ENCODE data around the gene FCGBP.
A peak's percentile ranks its signal among the peaks of the same experiment; 100 is the strongest.
"Not testable (repeated sequence)": the region's sequence is repeated elsewhere in the genome, so short reads cannot be mapped to it uniquely, and the experiment has no call there.

Gene FCGBP

DNA sequence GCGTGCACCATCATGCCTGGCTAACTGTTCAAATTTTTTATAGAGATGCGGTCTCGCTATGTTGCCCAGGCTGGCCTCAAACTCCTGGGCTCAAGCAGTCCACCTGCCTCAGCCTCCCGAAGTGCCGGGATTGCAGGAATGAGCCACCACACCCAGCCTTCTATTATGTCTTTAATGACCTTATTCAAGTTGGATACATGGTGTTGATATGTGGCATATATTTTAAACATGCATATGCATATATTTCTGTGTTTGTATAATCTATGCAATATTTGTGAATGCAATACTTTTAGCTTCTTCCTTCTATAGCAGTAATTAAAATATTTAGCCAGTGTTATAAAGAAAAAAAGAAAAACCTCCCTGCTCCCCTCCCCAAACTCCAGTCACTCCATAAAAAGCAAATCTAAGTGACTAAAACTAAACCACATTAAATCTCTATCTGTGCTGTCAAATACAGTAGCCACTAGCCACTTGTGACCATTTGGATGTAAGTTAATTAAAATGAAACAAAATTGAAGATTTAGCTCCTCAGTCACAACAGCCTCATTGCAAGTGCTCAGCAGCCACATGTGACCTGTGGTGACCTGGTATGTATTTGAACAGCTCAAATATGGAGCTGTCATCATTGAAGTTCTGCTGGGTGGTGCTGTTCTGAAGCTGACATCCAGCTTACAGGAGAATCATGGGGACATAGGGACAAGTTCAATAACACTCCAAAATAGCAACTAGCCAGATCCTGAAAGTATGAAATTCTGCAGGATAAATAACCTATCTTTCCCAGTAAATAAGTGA is 27.4 kb downstream of the FCGBP start:
- in situ Hi-C loops (cut with MboI; ENCODE audit: low sequenced_read_pairs, unreplicated experiment), result no loop called here
- TF ChIP-seq, protein P1, sequence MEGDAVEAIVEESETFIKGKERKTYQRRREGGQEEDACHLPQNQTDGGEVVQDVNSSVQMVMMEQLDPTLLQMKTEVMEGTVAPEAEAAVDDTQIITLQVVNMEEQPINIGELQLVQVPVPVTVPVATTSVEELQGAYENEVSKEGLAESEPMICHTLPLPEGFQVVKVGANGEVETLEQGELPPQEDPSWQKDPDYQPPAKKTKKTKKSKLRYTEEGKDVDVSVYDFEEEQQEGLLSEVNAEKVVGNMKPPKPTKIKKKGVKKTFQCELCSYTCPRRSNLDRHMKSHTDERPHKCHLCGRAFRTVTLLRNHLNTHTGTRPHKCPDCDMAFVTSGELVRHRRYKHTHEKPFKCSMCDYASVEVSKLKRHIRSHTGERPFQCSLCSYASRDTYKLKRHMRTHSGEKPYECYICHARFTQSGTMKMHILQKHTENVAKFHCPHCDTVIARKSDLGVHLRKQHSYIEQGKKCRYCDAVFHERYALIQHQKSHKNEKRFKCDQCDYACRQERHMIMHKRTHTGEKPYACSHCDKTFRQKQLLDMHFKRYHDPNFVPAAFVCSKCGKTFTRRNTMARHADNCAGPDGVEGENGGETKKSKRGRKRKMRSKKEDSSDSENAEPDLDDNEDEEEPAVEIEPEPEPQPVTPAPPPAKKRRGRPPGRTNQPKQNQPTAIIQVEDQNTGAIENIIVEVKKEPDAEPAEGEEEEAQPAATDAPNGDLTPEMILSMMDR (IDR thresholded peaks at IDR 0.05; ENCODE audit: borderline replicate concordance, control extremely low read depth, extremely low read depth, insufficient read depth, missing control alignments), result no peak
- no peak for DNase-seq (ENCODE audit: low spot score)

- DNase-seq (ENCODE audit: low spot score), result no peak
- in situ Hi-C loops (cut with MboI; ENCODE audit: low sequenced_read_pairs, unreplicated experiment), result no loop called here
- TF ChIP-seq, protein P1 (IDR thresholded peaks at IDR 0.05; ENCODE audit: borderline replicate concordance, control extremely low read depth, extremely low read depth, insufficient read depth, missing control alignments), result no peak
Observed at GRCh38 chr19:39906283-39906682, 28.2 kb downstream of the FCGBP start.

DNA sequence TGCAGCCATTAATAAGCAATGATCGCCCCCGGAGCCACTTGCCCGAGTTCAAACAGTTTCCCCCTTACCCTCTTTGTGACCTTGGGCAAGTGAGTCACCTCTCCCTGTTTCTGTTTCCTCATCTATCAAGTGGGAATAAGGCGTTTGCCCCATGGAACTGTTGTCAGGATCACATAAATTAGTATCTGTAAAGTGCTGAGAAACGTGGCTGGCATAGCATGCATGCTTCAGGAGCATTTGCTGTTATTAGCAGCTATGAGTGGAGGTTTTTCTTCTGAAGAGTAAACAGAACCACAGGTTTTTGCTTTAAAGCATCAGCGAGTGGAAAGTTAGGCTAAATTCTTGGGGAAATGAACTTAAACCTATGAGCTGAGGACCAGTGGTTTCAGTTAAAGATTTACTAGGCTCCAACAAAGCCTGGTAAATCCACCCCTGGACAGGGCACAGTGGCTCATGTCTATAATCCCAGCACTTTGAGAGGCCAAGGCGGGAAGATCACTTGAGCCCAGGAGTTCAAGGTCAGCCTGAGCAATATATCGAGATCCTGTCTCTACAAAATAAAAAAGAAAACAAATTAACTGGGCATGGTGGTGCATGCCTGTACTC is 30.8 kb downstream of the FCGBP start:
- DNase-seq (ENCODE audit: low spot score); in situ Hi-C loops (cut with MboI; ENCODE audit: low sequenced_read_pairs, unreplicated experiment): not testable (repeated sequence)

GRCh38 chr19:39902326-39902725 is 32.1 kb downstream of the FCGBP start:
- DNase-seq (ENCODE audit: low spot score); in situ Hi-C loops (cut with MboI; ENCODE audit: low sequenced_read_pairs, unreplicated experiment): not testable (repeated sequence)

- in situ Hi-C loops (cut with MboI; ENCODE audit: low sequenced_read_pairs, unreplicated experiment); DNase-seq (ENCODE audit: low spot score): not testable (repeated sequence)
Observed at GRCh38 chr19:39901681-39902080, 32.8 kb downstream of the FCGBP start.

DNA sequence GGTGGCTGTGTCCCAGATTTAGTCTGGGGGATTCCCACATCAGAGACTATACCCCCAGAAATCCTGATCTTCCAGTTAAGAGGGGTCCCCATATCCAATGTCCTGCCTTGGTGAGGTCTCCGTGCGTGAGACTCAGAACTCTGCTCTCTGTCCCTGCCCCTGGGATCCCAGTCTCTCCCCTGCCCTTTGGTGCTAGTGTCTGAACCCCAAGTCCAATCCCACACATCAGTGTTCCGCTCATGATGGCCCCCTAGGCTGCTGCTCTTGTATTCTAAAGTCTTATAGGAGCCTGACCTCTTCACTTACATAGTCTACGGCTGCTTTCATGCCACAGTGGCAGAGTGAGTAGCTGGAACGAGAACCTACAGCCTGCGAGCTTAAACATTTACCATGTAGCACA is 35.6 kb downstream of the FCGBP start:
- not testable (repeated sequence) for DNase-seq (ENCODE audit: low spot score)

GRCh38 chr19:39897511-39898245 is 36.8 kb downstream of the FCGBP start:
- TF ChIP-seq, protein P1 (IDR thresholded peaks at IDR 0.05; ENCODE audit: borderline replicate concordance, control extremely low read depth, extremely low read depth, insufficient read depth, missing control alignments), result peak; percentile 43
- in situ Hi-C loops (cut with MboI; ENCODE audit: low sequenced_read_pairs, unreplicated experiment), result loop anchor here (25.0 kb wide), 1 partner anchor 340 kb away; the partner anchor contains the start of gene CCNP
- peak; percentile 55 for DNase-seq (ENCODE audit: low spot score)

More for the DNA sequence above, 35.6 kb downstream of the FCGBP start:
- in situ Hi-C loops (cut with MboI; ENCODE audit: low sequenced_read_pairs, unreplicated experiment), result loop anchor here (25.0 kb wide), 1 partner anchor 338 kb away; the partner anchor contains the start of gene CCNP

DNA sequence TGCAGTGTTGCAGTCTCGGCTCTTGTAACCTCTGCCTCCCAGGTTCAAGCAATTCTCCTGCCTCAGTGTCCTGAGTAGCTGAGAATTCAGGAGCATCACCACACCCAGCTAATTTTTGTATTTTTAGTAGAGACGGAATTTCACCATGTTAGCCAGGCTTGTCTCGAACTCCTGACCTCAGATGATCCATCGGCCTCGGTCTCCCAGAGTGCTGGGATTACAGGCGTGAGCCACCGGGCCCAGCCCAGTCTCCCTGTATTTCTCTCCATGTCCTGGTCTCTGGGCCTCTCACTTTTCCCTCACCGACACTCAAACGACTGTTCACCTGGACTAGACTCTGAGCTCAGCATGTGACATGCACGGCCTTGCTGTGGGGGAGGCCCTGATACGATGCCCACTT is 39.3 kb downstream of the FCGBP start:
- in situ Hi-C loops (cut with MboI; ENCODE audit: low sequenced_read_pairs, unreplicated experiment), result loop anchor here (25.0 kb wide), 1 partner anchor 342 kb away; the partner anchor contains the start of gene CCNP

DNA sequence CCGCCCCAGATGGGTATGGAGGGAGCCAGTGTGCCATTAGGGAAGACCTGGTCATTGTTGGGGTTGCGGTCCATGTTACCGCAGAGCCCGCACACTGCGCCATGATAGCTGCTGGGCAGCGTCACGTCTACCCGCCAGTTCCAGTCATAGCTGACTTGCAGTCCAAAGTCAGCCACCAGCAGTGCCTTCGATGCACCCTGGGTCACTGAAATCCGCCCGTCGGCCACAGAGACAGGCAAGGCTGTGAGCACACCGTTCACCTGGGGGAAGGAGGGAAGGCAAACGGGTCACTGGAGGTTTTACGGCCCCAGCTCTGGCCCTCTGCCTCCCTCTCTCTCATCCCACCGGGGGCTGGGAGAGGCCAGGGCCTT is 40.2 kb downstream of the FCGBP start:
- in situ Hi-C loops (cut with MboI; ENCODE audit: low sequenced_read_pairs, unreplicated experiment), result loop anchor here (25.0 kb wide), 1 partner anchor 343 kb away; the partner anchor contains the start of gene CCNP
- DNase-seq (ENCODE audit: low spot score), result not testable (repeated sequence)

More for the DNA sequence above, 39.3 kb downstream of the FCGBP start:
- DNase-seq (ENCODE audit: low spot score), result not testable (repeated sequence)

- DNase-seq (ENCODE audit: low spot score), result not testable (repeated sequence)
- in situ Hi-C loops (cut with MboI; ENCODE audit: low sequenced_read_pairs, unreplicated experiment), result loop anchor here (25.0 kb wide), 1 partner anchor 344 kb away; the partner anchor contains the start of gene CCNP
Observed at GRCh38 chr19:39893366-39894235, 40.8 kb downstream of the FCGBP start.

GRCh38 chr19:39892506-39892902 is 41.9 kb downstream of the FCGBP start:
- not testable (repeated sequence) for DNase-seq (ENCODE audit: low spot score)
- in situ Hi-C loops (cut with MboI; ENCODE audit: low sequenced_read_pairs, unreplicated experiment), result loop anchor here (25.0 kb wide), 1 partner anchor 345 kb away; the partner anchor contains the start of gene CCNP

DNA sequence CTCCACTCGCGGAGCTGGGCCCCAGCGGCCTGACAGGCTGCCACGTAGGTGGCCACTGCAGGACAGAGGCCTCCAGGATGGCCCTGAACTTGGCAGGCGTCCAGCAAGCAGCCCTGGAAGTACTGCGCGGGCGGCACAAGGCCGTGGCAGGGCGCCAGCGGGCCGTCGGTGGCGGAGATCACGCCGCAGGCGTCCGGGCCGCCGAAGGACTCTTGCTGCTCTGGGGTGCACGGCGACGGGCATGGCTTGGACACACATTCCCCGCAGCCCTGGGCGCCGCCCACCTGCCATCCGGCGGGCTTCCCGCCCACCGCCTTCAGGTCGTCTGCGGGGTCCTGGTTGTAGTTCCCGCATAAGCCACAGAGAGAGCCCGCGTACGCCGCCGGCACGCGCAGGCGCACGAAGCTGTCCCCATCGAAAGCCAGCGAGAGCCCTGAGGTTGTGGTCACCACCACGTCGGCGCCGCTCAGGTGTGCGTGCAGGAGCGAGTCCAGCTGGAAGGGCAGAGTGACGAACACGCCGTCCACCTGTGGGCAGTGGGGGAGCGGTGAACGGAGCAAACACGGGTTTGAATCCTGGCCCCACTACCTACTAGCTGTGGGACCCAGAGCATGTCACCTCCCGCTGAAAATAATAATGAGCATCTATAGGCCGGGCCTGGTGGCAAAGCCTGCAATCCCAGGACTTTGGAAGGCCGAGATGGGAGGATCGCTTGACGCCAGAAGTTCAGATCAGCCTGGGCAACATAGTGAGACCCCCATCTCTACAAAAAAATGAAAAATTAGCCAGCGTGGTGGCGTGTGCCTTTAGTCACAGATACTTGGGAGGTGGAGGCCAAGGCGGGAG is 42.6 kb downstream of the FCGBP start:
- in situ Hi-C loops (cut with MboI; ENCODE audit: low sequenced_read_pairs, unreplicated experiment), result loop anchor here (25.0 kb wide), 1 partner anchor 345 kb away; the partner anchor contains the start of gene CCNP
- DNase-seq (ENCODE audit: low spot score), result not testable (repeated sequence)
